Esophagus (tissue), 2 donors: ENCODE measurements around the gene PCGF1. TPM values are rescaled to one million over a fixed set of nuclear protein-coding genes. Genes with fewer than 3 reads are reported as not detected.

ENCODE experiments used
- H3K27ac ChIP-seq, 2 donors: one replicate each; pipeline ENCODE4 v1.5.1; 2013; ENCODE audit warnings: low read depth in 2 of 2, mild to moderate bottlenecking in 2 of 2, inconsistent platforms in 1 of 2, low read length in 1 of 2, moderate library complexity in 1 of 2
- H3K27me3 ChIP-seq, 2 donors: one replicate each; pipeline ENCODE4 v1.6.1; 2013; ENCODE audit warnings: low read length in 2 of 2, control low read depth in 1 of 2, mild to moderate bottlenecking in 1 of 2; ENCODE audit not compliant: insufficient read depth in 2 of 2, control insufficient read depth in 1 of 2
- H3K36me3 ChIP-seq, 2 donors: one replicate each; pipeline ENCODE4 v1.6.1; 2013; ENCODE audit warnings: low read length in 1 of 2; ENCODE audit not compliant: control insufficient read depth in 2 of 2, insufficient read depth in 2 of 2
- H3K4me1 ChIP-seq, 2 donors: one replicate each; pipeline ENCODE4 v1.6.1; 2013; ENCODE audit warnings: low read length in 1 of 2; ENCODE audit not compliant: control insufficient read depth in 2 of 2, insufficient read depth in 2 of 2
- H3K4me3 ChIP-seq, 2 donors: one replicate each; pipeline ENCODE4 v1.5.1; 2013; ENCODE audit warnings: low read length in 2 of 2, mild to moderate bottlenecking in 2 of 2, low read depth in 1 of 2, moderate library complexity in 1 of 2
- H3K9me3 ChIP-seq, 2 donors: one replicate each; pipeline ENCODE4 v1.6.1; 2013; ENCODE audit warnings: mild to moderate bottlenecking in 2 of 2, low read depth in 1 of 2, low read length in 1 of 2, moderate library complexity in 1 of 2; ENCODE audit not compliant: control insufficient read depth in 2 of 2, insufficient read depth in 1 of 2
- WGBS, 2 donors: extraction: QIAGEN DNeasy Blood & Tissue Kit; methylation state at CpG; one replicate each; pipeline ENCODE4 v1.1.7; 2013; 5-methylcytosine and 5-hydroxymethylcytosine counted together
- polyA plus RNA-seq, 2 donors: library from polyadenylated mRNA; stranded (reverse); fragments of 200-250 nt; gene quantifications; one replicate each; pipeline ENCODE4 v1.2.3, GENCODE V29; 2013
- donor health status: healthy with polysubstance abuse.
- donor health status: Bipolar disorder and iron deficiency.

Gene PCGF1
- polyA plus RNA-seq, 2 donors, result 16.1 to 18.2 TPM

DNA sequence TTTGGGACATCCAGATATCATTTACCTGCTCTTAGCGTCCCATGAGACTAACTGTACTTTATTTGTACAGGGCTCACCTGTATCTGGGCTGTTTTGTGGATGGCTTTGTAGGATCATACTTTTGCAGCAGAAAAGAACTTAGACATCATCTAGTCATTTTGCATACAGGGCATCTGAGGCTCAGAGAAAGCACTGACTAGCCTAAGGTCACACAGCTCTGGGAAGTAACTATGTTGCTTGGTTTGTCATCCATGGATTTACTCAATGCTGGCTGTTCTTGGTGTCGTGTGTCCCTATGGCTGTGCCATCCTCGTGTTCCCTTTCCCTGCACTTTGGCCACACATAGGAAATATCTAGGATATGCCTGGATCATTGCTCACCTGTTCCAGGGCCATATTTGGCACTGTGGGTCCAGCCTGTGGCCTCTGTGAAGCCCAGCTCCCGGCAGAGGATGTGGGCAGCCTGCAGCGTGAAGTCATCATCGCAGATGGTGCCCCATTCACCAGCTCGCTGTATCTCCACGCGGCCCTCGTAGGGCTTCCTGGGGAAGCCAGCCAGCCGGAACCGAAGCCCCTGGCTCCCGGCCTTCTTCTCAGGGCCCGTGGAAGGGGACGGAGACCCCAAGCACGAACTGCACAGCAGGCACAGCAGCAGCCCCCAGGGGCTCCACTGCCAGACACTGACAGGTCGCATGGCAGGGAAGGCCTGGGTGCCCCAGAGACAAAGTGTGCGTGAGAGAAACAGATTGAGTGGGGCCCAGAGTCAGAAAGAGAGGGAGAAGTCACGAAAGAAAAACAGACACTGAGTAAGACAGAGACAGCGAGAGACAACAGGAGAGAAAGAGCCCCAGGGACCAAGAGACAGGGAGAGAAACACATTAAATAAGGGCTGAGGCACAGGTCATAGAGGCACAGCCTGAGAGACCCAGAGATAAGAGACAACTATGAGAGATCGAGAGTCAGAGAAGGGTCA lies 44.7 kb upstream of the PCGF1 start:
- Histone ChIP-seq H3K36me3 (peaks cover 0 to 6% of the 10 kb centered on the region in 2 donors), H3K9me3 (no peaks in the 10 kb centered on the region), H3K4me1 (peaks cover 3 to 12% of the 10 kb centered on the region in 2 donors), H3K4me3 (no peak overlapping the region), H3K27ac (no peak overlapping the region), H3K27me3 (no peaks in the 10 kb centered on the region)
- WGBS, 2 donors, result 84 to 86% methylated on average over 21 of the region's 21 CpGs

DNA sequence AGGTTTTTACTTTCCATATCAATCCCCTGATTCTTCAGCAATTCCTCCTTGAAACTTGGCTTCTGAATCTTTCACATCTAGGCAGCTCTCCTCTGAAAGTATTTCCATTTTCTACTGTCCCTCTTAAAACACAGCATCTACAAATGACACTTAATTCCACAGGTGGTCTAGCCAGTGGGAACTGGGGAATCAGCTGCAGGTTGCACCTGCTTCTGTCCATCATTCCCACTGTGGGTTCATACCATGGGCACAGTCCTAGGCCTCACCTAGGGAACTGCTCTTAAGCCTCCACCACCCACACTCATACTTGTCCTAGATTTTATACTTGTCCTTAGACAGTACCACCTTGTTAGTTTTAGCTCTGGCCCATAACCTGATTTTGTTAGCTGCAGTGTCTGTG lies 44.0 kb upstream of the PCGF1 start:
- Histone ChIP-seq H3K27me3 (no peaks in the 10 kb centered on the region), H3K4me3 (no peak overlapping the region), H3K36me3 (no peaks in the 10 kb centered on the region), H3K4me1 (peaks cover 3 to 12% of the 10 kb centered on the region in 2 donors), H3K27ac (no peak overlapping the region), H3K9me3 (no peaks in the 10 kb centered on the region)

DNA sequence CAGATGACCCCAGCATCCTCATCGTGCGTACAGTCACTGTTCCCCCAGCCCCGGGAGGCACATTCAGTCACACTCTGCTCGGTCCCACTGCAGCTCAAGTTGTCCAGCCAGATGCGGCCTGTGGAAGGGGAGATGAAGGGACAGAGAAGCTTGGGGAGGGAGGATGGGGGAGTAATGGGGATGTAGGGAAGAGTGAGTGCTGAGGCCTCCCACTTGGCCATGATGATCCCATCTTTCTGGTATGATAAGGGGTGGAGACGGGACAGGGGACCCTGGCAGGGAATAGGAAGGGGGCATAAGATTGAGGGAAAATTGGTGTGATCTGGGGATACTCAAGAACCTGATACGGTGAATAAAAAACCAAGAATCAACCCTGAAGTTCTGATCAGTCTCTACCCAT lies 42.7 kb upstream of the PCGF1 start:
- Histone ChIP-seq H3K27me3 (no peaks in the 10 kb centered on the region), H3K36me3 (no peaks in the 10 kb centered on the region), H3K4me3 (no peak overlapping the region), H3K4me1 (peaks cover 3 to 9% of the 10 kb centered on the region in 2 donors), H3K9me3 (no peaks in the 10 kb centered on the region), H3K27ac (no peak overlapping the region)
- 93 to 94% methylated on average over 7 of the region's 7 CpGs for WGBS, 2 donors

DNA sequence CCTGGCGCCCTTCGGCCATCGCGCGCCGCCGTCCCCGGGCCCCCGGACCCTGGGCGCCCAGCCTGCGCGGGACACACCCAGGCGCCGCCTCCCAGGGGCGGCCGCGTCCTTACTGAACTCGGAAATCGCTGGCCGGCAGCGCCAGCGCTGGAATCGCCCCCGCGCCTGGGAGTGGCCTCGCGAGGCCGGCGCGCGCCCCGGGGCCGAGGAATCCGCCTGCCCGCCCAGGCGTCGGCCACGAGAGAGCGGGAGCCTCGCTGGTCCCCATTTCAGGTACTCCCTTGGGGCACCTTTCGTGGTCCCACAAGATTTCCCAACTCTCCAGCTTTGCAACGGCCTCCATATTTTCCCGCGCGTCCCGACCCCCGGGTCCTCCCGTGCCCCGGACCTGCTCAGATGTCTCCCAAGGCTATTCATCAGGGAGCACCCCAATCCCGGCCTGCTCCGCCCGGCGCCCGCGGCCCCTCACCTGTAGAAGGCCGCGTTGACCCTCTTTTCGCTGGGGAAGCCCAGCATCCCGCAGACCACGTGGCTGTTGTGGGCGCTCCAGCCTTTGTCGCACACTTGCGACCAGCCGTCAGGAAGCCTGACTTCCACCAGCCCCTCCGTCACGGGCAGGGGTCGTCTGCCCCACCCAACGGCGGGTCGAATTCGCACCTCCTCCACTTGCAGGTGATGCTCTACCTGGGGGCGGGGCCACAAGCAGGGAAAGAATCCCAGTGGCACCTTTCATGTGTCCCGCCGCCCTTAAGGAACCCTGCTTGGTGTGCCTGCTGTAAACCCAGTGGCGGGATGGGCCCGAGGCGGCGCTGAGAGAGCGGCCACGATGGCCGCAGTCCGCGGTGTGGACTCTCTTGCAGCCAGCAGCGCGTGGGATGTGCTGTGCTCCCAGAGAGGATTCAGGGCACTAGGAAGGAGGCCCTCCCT lies 41.7 kb upstream of the PCGF1 start:
- no peaks in the 10 kb centered on the region for H3K27me3 ChIP-seq
- H3K9me3 ChIP-seq, result no peaks in the 10 kb centered on the region
- peaks cover 3 to 5% of the 10 kb centered on the region in 2 donors for H3K4me1 ChIP-seq
- H3K27ac ChIP-seq, result peak overlapping the region; percentile 6 to 47
- WGBS, 2 donors, result 4 to 5% methylated on average over 80 to 85 of the region's 85 CpGs
- H3K4me3 ChIP-seq, result peak overlapping the region; percentile 38 to 49
- no peaks in the 10 kb centered on the region for H3K36me3 ChIP-seq

DNA sequence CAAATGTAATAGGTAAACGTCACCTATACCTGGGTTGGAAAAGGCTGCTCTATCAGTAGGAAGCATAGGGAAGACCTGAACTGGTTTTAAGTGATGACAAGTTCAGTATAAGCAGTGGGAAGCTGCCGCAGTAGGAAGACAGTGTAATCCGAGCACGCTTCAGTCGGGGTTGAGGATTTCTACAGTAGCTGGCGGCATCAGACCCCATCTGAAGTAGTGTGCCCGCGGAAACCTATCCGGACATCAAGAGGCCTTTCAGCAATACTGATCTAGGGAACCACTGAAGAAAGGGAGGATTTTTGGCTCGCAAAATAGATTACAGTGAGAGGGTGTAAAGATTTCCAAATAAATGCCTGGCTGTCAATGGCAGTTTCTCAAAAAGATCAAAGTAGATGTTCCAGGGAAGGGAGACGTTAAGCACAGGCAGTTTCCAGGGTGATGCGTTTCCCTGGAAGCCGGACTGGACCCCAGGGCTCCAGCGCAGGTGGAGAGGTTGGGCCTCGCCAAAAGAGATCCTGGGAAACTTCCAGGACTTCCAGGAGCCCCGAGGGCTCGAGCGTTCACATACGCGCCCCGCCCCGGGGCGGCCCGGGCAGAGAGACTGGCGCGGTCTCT lies 40.9 kb upstream of the PCGF1 start:
- H3K36me3 ChIP-seq, result no peaks in the 10 kb centered on the region
- H3K9me3 ChIP-seq, result no peaks in the 10 kb centered on the region
- H3K4me1 ChIP-seq, result peaks cover 3 to 5% of the 10 kb centered on the region in 2 donors
- H3K27ac ChIP-seq, result peak overlapping the region in 1 of 2 donors; percentile 47
- 13 to 14% methylated on average over 26 of the region's 26 CpGs for WGBS, 2 donors
- H3K4me3 ChIP-seq, result peak overlapping the region; percentile 38 to 49
- H3K27me3 ChIP-seq, result no peaks in the 10 kb centered on the region

DNA sequence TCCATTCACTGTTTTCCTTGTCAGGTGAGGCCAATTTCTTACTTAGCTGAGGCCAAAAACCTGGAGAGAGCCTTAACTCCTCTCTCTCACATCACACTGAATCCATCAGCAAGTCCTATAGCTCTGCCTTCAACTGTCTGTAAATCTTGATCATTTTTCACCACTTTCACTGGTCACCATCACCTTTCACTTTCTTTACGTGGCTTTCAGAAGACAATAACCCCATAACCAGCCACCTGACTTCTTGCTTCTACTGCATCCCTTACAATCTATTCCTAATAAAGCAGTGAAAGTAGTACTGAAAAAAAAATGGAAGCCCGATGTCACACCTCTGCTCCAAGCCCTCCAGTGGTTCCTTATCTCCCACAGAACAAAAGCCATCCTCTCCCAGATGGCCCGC lies 38.5 kb upstream of the PCGF1 start:
- Histone ChIP-seq H3K4me3 (no peak overlapping the region), H3K9me3 (no peaks in the 10 kb centered on the region), H3K4me1 (peaks cover 3 to 5% of the 10 kb centered on the region in 2 donors), H3K36me3 (no peaks in the 10 kb centered on the region), H3K27me3 (no peaks in the 10 kb centered on the region), H3K27ac (no peak overlapping the region)
- WGBS, 2 donors, result 86 to 88% methylated on average over 3 of the region's 3 CpGs

DNA sequence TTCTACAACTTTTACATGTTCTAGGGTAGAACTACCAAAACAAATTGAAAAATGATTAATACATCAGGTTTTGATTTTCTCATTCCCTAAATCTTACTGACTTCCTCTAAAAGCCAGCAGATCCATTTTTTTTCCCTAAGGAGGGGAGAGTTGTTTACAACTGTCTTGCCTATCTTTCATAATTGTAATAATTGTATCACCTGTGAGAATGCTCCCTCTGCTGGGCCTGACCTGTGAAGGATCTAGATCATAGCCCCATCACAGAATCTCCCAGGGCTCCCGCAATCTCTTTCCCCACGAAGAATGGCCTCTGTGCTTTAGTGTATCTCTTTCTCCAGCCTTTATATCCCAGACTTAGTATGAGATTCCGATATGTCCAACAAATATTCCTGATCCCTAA lies 37.1 kb upstream of the PCGF1 start:
- Histone ChIP-seq H3K36me3 (no peaks in the 10 kb centered on the region), H3K9me3 (no peaks in the 10 kb centered on the region), H3K27ac (no peak overlapping the region), H3K4me1 (peaks cover 3 to 5% of the 10 kb centered on the region in 2 donors), H3K4me3 (no peak overlapping the region), H3K27me3 (no peaks in the 10 kb centered on the region)
- 80 to 92% methylated on average over 3 of the region's 3 CpGs for WGBS, 2 donors

DNA sequence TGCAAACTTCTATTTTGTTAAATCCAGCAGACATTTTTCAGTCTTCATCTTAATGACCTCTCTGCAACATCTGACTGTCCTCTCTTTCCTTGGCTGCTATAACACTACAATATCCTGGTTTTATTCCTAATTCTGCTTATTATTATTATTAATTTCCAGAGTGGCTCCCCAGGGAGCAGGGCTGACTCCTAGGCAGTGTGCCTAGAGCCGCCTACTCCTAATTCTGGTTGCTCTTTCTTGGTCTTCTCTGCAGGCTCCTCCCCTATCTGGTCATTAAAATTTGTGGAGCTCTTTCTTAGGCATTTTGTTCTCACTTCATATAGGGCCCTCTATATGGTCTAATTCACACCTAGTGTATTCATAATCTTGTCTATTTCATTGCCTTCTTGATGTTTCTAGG lies 35.5 kb upstream of the PCGF1 start:
- Histone ChIP-seq H3K27me3 (no peaks in the 10 kb centered on the region), H3K4me1 (no peaks in the 10 kb centered on the region), H3K36me3 (no peaks in the 10 kb centered on the region), H3K4me3 (no peak overlapping the region), H3K27ac (no peak overlapping the region), H3K9me3 (no peaks in the 10 kb centered on the region)
- 69 to 82% methylated on average over 1 of the region's 1 CpG for WGBS, 2 donors

DNA sequence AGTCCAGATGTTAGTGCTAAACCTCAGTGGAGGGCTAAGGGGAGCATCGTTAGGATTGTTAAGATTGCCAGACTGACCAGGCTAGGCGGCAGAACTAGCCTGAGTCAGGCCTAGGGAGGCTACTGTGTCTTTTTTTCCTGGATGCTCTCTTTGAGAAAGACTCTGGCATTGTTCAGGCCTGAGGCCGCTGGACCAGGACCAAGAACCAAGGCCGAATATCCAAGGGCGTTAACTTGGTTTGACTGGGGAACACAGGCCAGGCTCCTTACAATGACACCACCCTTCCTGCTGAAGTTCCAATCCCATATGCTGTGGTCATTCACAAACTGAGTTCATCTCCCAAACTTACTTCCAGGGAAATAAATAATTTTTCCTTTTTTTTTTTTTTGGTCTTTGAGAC lies 32.8 kb upstream of the PCGF1 start:
- WGBS, 2 donors, result 68 to 70% methylated on average over 5 of the region's 5 CpGs
- H3K27me3 ChIP-seq, result no peaks in the 10 kb centered on the region
- no peaks in the 10 kb centered on the region for H3K36me3 ChIP-seq
- no peaks in the 10 kb centered on the region for H3K9me3 ChIP-seq
- H3K27ac ChIP-seq, result no peak overlapping the region
- no peak overlapping the region for H3K4me3 ChIP-seq
- peaks cover 0 to 5% of the 10 kb centered on the region in 2 donors for H3K4me1 ChIP-seq
